Stimulated activated CD4-positive, alpha-beta T cell treated with anti-CD3 and anti-CD28 coated beads, TNF-alpha, amount 100 ng/mL, for 1 hour (primary cell): ENCODE results near the gene SLITRK3.
A peak's percentile ranks its signal among the peaks of the same experiment; 100 is the strongest.

Experiments used
- DNase-seq, 3 donors: peaks; one replicate each; pipeline ENCODE4 v3.0.0-alpha.2; 2020; ENCODE audit warnings: low read depth in 3 of 3, low spot score in 1 of 3

SLITRK3 gene

GRCh38 chr3:165195640-165196576 is at the start of gene SLITRK3:
Gene SLITRK3, minus strand, starts transcription at chr3:165196384. Its CDS starts 5,554 bp downstream, at chr3:165190830.
- no peak for DNase-seq

- DNase-seq: no peak
These were observed 47.4 kb upstream of the SLITRK3 start for GRCh38 chr3:165243597-165243996.

- no peak for DNase-seq
These were observed 37.5 kb upstream of the SLITRK3 start for GRCh38 chr3:165233501-165234195.

- DNase-seq: no peak
These were observed 29.4 kb upstream of the SLITRK3 start for GRCh38 chr3:165225604-165226003.

DNA sequence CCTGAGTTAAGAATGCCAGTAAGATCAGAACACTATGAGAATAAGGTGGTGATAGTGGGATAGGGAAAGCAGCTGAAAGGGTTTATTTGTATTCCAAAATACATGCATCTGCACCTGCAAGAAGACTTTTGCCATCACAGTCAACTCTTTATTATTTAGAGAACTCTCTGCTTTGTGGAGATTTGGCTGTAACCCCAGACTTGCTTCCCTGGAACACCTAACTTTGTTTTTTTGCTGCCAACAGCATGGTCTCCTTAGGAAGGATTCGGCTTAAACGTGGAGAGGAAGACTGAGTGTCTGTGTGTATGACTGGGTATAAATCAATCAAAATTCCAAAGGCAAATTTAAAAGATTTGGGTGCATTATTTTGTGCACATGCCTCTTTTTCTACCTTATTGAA is 21.6 kb upstream of the SLITRK3 start:
- no peak for DNase-seq

DNA sequence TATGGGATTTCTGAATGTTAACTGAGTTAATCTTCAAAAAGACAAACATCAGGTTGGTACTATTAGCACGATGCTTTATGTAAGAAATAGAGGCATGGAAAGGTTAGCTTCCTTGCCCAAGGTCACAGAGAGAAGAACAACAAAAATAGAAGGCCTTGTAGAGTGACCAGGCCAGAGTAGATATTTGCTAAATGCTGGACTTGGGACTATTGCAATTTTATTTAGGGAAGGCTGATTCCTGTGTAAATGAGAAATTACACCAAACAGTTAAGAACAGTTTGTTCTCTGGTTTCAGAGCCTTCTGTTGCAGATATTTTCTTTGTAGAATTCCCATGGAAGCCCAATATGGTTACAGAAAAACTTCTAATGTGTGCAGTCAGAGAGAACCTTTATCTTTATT is 16.4 kb upstream of the SLITRK3 start:
- no peak for DNase-seq

DNA sequence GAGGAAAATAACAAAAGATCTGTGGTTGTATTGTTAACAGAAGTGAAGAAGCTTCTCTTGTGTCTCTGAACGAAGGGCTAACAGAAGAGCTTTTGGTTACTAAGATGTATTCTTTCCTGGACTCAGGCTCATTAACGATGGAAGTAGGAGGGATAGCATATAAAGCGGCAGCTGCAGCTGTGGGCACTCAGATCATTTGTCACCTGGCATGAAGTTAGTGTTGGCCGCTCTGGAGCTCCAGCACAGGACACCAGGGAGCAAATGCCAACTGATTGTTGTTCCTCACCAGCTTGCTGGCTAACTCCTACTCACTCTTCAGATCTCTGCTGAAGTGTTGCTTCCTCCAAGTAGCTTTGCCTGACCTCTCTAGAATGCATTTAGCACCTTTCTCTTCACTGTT is 15.5 kb upstream of the SLITRK3 start:
- no peak for DNase-seq

DNA sequence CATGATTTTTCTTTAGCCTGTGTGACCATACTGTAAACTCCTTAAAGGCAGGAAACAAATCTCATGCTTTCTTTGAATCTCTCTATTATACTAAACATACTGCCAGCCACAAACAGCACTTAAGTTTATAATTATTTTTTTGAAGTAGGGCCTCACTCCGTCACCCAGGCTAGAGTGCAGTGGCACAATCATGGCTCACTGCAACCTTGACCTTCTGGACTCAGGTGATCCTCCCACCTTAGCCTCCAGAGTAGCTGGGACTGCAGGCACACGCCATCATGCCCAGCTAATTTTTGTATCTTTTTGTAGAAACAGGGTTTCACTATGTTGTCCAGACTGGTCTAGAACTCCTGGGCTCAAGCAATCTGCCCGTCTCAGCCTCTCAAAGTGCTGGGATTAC is 14.5 kb upstream of the SLITRK3 start:
- DNase-seq: no peak

GRCh38 chr3:165210132-165210531 is 13.9 kb upstream of the SLITRK3 start:
- no peak for DNase-seq

GRCh38 chr3:165206454-165207266 is 10.5 kb upstream of the SLITRK3 start:
- DNase-seq: peak in 1 of 3 donors; percentile 3

DNA sequence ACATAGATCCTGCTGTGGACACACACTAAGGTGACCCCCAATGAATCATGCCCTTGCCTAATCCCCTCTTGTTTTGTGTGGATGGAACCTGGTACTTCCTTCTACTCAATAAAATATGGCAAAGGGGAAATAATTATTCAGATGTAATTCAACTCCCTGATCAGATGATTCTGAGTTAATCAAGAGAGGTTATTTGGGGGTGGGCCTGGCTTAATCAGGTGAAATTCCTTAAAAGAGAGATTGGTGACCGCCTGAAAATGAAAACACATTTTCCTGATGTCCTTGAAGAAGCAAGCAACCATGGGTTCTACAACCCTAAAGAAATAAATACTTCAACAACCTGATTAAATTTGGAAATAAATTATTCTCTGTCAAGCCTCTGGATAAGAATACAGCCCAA is 8.3 kb upstream of the SLITRK3 start:
- no peak for DNase-seq

GRCh38 chr3:165202995-165203394 is 6.8 kb upstream of the SLITRK3 start:
- DNase-seq: no peak

GRCh38 chr3:165201964-165202363 is 5.8 kb upstream of the SLITRK3 start:
- no peak for DNase-seq

GRCh38 chr3:165197481-165197800 is 1.3 kb upstream of the SLITRK3 start:
- DNase-seq: no peak

DNA sequence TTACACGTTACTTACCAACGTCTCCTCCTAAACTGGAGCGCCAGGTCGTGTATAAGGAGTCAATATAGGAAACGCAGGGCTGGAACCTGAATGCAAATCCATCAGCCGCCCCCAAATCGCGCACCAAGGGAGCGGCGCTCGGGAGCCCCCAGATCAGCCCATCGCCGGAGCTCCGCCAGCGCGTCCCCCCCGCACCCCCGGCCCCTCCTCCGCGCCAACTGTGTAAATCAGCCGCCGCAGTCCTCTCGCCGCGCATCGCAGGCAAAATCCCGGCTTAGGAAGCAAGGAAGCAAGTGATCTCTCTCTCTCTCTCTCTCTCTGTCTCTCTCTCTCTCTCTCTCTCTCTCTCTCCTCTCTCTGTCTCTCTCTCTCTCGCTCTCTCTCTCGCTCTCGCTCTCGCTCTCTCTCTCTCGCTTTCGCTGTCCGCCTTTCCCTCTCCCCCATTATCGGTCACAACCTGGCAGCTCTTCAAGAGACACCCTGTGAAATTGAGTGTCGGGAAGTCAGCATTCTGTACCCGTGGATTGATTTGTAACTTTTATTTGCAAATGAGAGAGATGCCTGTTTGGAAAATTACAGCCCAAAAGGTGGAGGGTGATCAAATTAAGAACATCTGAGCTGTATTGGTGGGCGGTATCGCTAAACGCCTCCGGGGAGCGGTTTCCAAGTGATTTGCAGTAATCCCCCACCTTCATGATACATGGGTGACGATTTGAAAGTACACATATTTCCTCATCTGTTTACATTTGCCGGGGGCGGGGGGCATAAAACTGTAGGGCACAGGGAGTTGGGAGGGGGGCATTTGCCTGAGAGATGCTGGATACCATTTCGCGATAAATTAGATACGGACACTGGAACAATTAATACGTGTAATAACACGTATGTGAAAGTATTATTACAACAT is 645 bp upstream of the SLITRK3 start:
- no peak for DNase-seq

DNA sequence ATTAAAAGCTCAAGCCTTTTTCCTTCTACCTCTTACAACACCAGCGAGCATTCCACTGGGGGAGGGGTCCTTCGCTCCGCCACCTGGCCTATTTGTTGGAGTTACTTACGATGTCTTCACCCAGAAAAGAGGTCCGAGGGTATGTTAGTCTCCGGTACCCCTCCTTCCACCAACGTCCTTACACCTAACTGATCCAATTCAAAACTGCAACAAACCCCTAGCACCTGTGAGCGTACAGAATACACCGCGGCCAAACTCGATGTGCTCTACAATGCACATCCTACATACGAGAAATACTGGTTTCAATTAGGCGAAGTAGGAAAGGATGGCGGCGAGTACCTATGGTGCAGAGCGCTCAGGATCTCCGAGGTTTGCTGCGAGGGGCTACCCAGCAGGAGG is 944 bp downstream of the SLITRK3 start:
- no peak for DNase-seq

- no peak for DNase-seq
These were observed 1.5 kb downstream of the SLITRK3 start for GRCh38 chr3:165194511-165195240.

DNA sequence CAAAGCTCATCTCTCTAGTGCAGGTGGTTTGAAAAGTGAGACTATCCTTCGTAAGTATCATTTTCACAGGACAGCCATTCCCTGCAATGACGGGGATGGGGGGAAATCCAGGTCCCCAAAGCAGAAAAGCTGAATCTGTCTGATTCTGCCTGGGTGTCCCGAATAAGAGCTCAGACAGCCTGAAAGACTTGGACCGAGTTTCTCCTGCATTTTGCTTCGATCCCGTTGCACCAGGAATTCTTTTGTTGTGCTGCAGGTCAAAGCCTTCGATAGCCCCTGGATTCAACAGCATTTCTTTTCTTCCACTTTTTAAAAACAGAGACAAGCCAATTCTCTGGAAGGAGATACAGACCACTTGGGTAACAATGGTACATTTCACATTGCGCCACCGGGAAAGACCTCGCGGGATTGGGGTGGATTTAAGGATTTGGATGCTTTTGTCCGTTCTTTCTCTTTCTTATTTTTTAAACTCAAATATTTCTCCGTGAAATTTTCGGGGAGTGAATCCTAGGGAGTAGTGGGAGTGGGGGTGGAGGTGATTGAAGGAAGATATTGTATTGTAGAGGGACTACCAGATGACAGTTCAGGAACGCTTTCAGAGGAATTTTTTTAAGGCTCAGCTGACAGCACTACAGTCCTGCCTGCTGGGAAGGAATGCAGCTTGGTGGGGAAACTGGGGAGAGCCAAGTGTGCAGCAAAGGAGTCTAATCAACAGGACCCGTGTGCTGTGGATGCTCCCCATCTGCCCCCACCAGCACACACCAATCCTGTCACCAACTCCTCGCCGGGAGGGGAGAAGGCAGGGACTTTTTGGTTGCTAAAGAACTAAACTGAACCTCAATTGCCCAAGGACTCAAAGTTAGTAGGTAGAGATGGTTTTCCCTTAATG is 2.6 kb downstream of the SLITRK3 start:
- no peak for DNase-seq

GRCh38 chr3:165192610-165193192 is 3.5 kb downstream of the SLITRK3 start:
- DNase-seq: no peak
